ENCODE results near the gene KCNN3. TPM values are rescaled to one million over a fixed set of nuclear protein-coding genes. Genes with fewer than 3 reads are reported as not detected.

KCNN3 gene
- total and polyA plus RNA-seq, 2 of the 8 experiments (the other 6 are each of a cell fraction or from before 2014, with no cell fraction given) = 2.8 to 3.7 TPM

GRCh38 chr1:154880671-154881070 is 10.6 kb upstream of the KCNN3 start:
- POLR2A ChIA-PET (ENCODE audit: partially characterized antibody) = interaction anchor here (1.6 kb wide), 1 partner anchor 9 kb away, joined by 6 read pairs; no protein-coding TSS in a partner anchor
- Histone ChIP-seq H3K9me3 (ENCODE audit: insufficient read depth in 2 of 2, low read depth in 1 of 2, low read length in 1 of 2) (no peaks in the 10 kb centered on the region), H4K20me1 (replicated peaks in 1 of 2; ENCODE audit: control insufficient read depth in 1 of 2, insufficient read depth in 2 of 2, low read length in 2 of 2) (no peaks in the 10 kb centered on the region), H2BK20ac (ENCODE audit: low read length) (no peak overlapping the region), H3K4ac (replicated peaks; ENCODE audit: insufficient read length, low read depth, low read length) (no peak overlapping the region), H3K27ac (ENCODE audit: low read depth, low read length) (no peak overlapping the region), H3K23me2 (ENCODE audit: low read depth, low read length) (no peaks in the 10 kb centered on the region), H2AK5ac (ENCODE audit: low read depth, low read length) (no peak overlapping the region), H3K18ac (ENCODE audit: extremely low read depth, low read length) (no peak overlapping the region), H3K4me2 (ENCODE audit: insufficient read depth in 1 of 2, low read depth in 2 of 2, low read length in 2 of 2) (no peak overlapping the region), H4K5ac (ENCODE audit: insufficient read length, low read depth, low read length) (no peak overlapping the region), H3K27me3 (replicated peaks in 1 of 4; ENCODE audit: control insufficient read depth in 3 of 4, extremely low read depth in 1 of 4, insufficient read depth in 3 of 4, low read length in 3 of 4) (no peaks in the 10 kb centered on the region), H3K79me2 (ENCODE audit: control insufficient read depth in 1 of 2, insufficient read depth in 2 of 2, low read length in 2 of 2) (no peaks in the 10 kb centered on the region), H2BK12ac (ENCODE audit: low read depth, low read length) (no peak overlapping the region), H2AFZ (ENCODE audit: low read length) (no peak overlapping the region), H3K14ac (ENCODE audit: insufficient read length) (no peak overlapping the region), H2BK5ac (ENCODE audit: low read depth, low read length) (no peak overlapping the region), H3K36me3 (ENCODE audit: control insufficient read depth in 2 of 4, insufficient read depth in 4 of 4, low read length in 3 of 4) (no peaks in the 10 kb centered on the region), H4K91ac (replicated peaks; ENCODE audit: insufficient read length, low read length) (no peak overlapping the region), H2BK120ac (replicated peaks; ENCODE audit: low read depth, low read length) (no peak overlapping the region), H4K8ac (ENCODE audit: extremely low read depth, insufficient read depth, low read length) (no peak overlapping the region), H3K23ac (ENCODE audit: insufficient read length) (no peak overlapping the region), H3K4me1 (replicated peaks in 1 of 4; ENCODE audit: control insufficient read depth in 3 of 4, insufficient read depth in 4 of 4, low read length in 3 of 4) (peaks cover 0 to 6% (median 0%) of the 10 kb centered on the region in 4 experiments; a peak in 1 of 7 replicates), H3K56ac (replicated peaks; ENCODE audit: insufficient read length, low read depth, low read length) (no peak overlapping the region), H3K79me1 (ENCODE audit: low read depth, low read length) (no peaks in the 10 kb centered on the region), H2BK15ac (ENCODE audit: low read length) (no peak overlapping the region), H3K9ac (replicated peaks in 1 of 4; ENCODE audit: extremely low read depth in 1 of 4, low read depth in 3 of 4, low read length in 3 of 4) (no peak overlapping the region), H3K4me3 (ENCODE audit: extremely low read depth in 1 of 4, insufficient read depth in 2 of 4, low read depth in 3 of 4, low read length in 4 of 4) (no peak overlapping the region)
- WGBS, 2 experiments (ENCODE audit: extremely low coverage in 1 of 2, insufficient coverage in 1 of 2, insufficient read length in 1 of 2, insufficient replicate concordance in 2 of 2, low coverage in 1 of 2, low lambda C conversion rate in 2 of 2, missing lambda C conversion rate in 1 of 2) = 79% methylated on average over 5 of the region's 5 CpGs; no CpG with 5 or more reads in 1 of the 2 experiments
- CTCF ChIA-PET (ENCODE audit: partially characterized antibody) = interaction anchor here (0.8 to 3.0 kb wide), 14 partner anchors 11 to 181 kb away, joined by 3 to 14 read pairs (median 4); no protein-coding TSS in a partner anchor
- FAIRE-seq (no peak), DNase-seq (ENCODE audit: low read depth in 1 of 2, low spot score in 2 of 2) (no peak)
- no peak for TF ChIP-seq HDAC6 (IDR thresholded peaks at IDR 0.05; ENCODE audit: low read depth, low read length)
- TF ChIP-seq TAF7 (optimal IDR thresholded peaks at IDR 0.05; ENCODE audit: borderline replicate concordance, low read depth, low read length) = no peak
- no peak for TF ChIP-seq MAFK (IDR thresholded peaks at IDR 0.05; ENCODE audit: low read depth, low read length)
- no peak for TF ChIP-seq SUZ12 (IDR thresholded peaks at IDR 0.05; ENCODE audit: low read length)
- no peak for TF ChIP-seq YY1 (IDR thresholded peaks at IDR 0.05; ENCODE audit: low read depth, low read length)
- no peak for TF ChIP-seq BRCA1 (IDR thresholded peaks at IDR 0.05; ENCODE audit: low read depth, low read length)
- no peak for TF ChIP-seq ATF3 (IDR thresholded peaks at IDR 0.05; ENCODE audit: insufficient read depth, low read depth, low read length)
- TF ChIP-seq ATF2 (IDR thresholded peaks at IDR 0.05; ENCODE audit: low read length) = no peak
- no peak for TF ChIP-seq TCF12 (IDR thresholded peaks at IDR 0.05; ENCODE audit: low read depth, low read length)
- no peak for TF ChIP-seq ZNF274 (IDR thresholded peaks at IDR 0.05; ENCODE audit: borderline replicate concordance, extremely low read depth, low read length)
- no peak for TF ChIP-seq NRF1 (IDR thresholded peaks at IDR 0.05; ENCODE audit: low read depth, low read length)
- no peak for TF ChIP-seq KDM4A (IDR thresholded peaks at IDR 0.05; ENCODE audit: low read depth, low read length, severe bottlenecking)
- no peak for TF ChIP-seq SP1 (IDR thresholded peaks at IDR 0.05; ENCODE audit: low read depth, low read length)
